Lower leg skin (tissue), 3 donors: ENCODE measurements around the gene ASPSCR1.
"Not testable (repeated sequence)": the region's sequence is repeated elsewhere in the genome, so short reads cannot be mapped to it uniquely, and the experiment has no call there.

ENCODE experiments used
- CTCF ChIP-seq, 3 donors: fragments of 450-650 bp; IDR thresholded peaks; one replicate each; pipeline ENCODE4 v1.5.1; 2016; ENCODE audit warnings: antibody characterized with exemption in 3 of 3, mild to moderate bottlenecking in 3 of 3, moderate library complexity in 2 of 3
- POLR2A ChIP-seq, 2 donors: fragments of 450-650 bp; IDR thresholded peaks; one replicate each; pipeline ENCODE4 v1.6.1; 2016 to 2017; ENCODE audit warnings: antibody characterized with exemption in 2 of 2, mild to moderate bottlenecking in 1 of 2, moderate library complexity in 1 of 2

GRCh38 chr17:82038796-82039409 is 61.5 kb downstream of the ASPSCR1 start:
- not testable (repeated sequence) for TF ChIP-seq CTCF, POLR2A (IDR thresholded peaks at IDR 0.05)
